Lower leg skin (tissue), 4 donors: ENCODE data around the gene SHROOM1. TPM values are rescaled to one million over a fixed set of nuclear protein-coding genes. Genes with fewer than 3 reads are reported as not detected.

Experiments used
- DNase-seq, 2 donors: peaks; one replicate each; pipeline ENCODE4 v3.0.0-alpha.2; 2019; ENCODE audit warnings: low spot score in 2 of 2
- H3K4me3 ChIP-seq: fragments of 200-600 bp; sonication (generic); 2 replicates; pipeline ENCODE4 v1.5.1; 2017; ENCODE audit warnings: mild to moderate bottlenecking, low read depth; ENCODE audit not compliant: poor library complexity, severe bottlenecking
- POLR2A ChIP-seq, 2 donors: fragments of 450-650 bp; IDR thresholded peaks; one replicate each; pipeline ENCODE4 v1.6.1; 2016 to 2017; ENCODE audit warnings: antibody characterized with exemption in 2 of 2, mild to moderate bottlenecking in 1 of 2, moderate library complexity in 1 of 2
- WGBS, 2 donors: methylation state at CpG; one replicate each; pipeline ENCODE4 v1.1.5; 2018; 5-methylcytosine and 5-hydroxymethylcytosine counted together
- intact Hi-C: fragments of 100-400 bp; cut with DNase I; formaldehyde crosslinking; loops from one replicate; pipeline ENCODE4 v1.15.0; 2023; ENCODE audit warnings: low total_unique reads
- total RNA-seq, 4 donors: library from RNA; depleted of rRNA; stranded (reverse); fragments of >200 nt; gene quantifications; one replicate each; pipeline ENCODE4 v1.1.0, GENCODE V29; 2016
- TF ChIP-seq, protein P1 (sequence below), 3 donors: fragments of 450-650 bp; IDR thresholded peaks; one replicate each; pipeline ENCODE4 v1.5.1; 2016; ENCODE audit warnings: antibody characterized with exemption in 3 of 3, mild to moderate bottlenecking in 3 of 3, moderate library complexity in 2 of 3

Gene SHROOM1
- total RNA-seq, 4 donors from 2014 or later, result 1.2 to 3.8 (median 2.2) TPM

DNA sequence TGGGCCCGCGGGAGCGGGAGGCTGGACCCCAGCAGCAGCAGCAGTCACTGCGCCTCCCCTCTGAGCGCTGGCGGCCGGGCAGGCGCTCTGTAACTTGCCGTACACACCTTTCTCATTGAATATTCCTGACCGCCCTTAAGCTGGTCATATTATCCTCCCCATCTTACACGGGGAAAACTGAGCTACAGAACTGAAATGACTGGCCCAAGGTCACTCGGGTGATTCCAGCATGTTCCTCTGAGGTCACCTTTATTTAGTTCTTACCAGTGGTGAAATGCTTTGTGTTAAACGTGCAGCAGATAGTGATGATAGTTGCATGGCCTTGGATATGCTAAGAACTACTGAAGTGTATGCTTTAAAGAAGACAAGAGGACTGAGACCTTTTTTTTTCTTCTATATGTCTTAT, 36.6 kb upstream of the SHROOM1 start:
- TF ChIP-seq POLR2A (IDR thresholded peaks at IDR 0.05), result no peak
- TF ChIP-seq, protein P1, sequence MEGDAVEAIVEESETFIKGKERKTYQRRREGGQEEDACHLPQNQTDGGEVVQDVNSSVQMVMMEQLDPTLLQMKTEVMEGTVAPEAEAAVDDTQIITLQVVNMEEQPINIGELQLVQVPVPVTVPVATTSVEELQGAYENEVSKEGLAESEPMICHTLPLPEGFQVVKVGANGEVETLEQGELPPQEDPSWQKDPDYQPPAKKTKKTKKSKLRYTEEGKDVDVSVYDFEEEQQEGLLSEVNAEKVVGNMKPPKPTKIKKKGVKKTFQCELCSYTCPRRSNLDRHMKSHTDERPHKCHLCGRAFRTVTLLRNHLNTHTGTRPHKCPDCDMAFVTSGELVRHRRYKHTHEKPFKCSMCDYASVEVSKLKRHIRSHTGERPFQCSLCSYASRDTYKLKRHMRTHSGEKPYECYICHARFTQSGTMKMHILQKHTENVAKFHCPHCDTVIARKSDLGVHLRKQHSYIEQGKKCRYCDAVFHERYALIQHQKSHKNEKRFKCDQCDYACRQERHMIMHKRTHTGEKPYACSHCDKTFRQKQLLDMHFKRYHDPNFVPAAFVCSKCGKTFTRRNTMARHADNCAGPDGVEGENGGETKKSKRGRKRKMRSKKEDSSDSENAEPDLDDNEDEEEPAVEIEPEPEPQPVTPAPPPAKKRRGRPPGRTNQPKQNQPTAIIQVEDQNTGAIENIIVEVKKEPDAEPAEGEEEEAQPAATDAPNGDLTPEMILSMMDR (IDR thresholded peaks at IDR 0.05), result no peak
- 0 to 2% methylated on average over 11 to 13 of the region's 13 CpGs for WGBS, 2 donors
- intact Hi-C loops, result no loop called here
- peak overlapping the region; percentile 79 for H3K4me3 ChIP-seq
- no peak for DNase-seq

DNA sequence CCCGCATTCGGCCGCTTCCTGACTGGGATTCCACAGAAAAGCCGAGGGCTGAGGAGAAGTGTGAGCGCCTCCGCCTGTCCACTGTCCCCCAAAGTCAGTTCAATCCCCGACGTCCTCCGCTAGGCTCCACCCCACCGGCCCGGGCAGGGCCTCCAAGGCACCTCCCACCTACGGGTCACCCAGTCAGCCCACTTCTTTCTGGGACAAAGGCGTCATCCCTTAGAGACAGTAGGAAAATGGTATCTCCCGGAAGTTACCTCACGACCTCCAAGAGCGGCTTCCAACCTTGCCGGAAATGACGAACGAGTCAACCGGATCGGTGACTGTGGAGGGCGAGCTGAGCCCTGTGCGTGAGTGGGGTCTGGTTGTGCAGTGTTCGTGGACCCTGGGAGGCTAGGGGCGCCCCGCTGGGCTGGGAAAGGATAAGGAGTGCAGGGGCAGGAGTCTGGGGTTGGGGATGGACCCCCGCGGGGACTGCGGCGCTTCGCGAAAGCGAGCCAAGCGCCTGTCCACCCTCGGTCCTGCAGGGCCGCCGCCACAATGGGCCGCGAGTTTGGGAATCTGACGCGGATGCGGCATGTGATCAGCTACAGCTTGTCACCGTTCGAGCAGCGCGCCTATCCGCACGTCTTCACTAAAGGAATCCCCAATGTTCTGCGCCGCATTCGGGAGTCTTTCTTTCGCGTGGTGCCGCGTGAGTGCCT, 36.0 kb upstream of the SHROOM1 start, which contains the start of the genes GDF9 and UQCRQ:
Gene GDF9, minus strand, starts transcription at position 128 of the 704 bp plus-strand sequence. CDS start 1,936 bp downstream, outside the sequence.
Gene UQCRQ, plus strand, starts transcription at position 301 of the 704 bp plus-strand sequence. Its CDS starts 240 bp downstream, at position 541.
- TF ChIP-seq POLR2A (IDR thresholded peaks at IDR 0.05), result peak in 1 of 2 donors; percentile 16
- TF ChIP-seq, protein P1 (IDR thresholded peaks at IDR 0.05), result no peak
- DNase-seq, result peak; percentile 96 to 99
- intact Hi-C loops, result no loop called here
- H3K4me3 ChIP-seq, result peak within 1 kb of the TSS; percentile 79
- WGBS, 2 donors, result 0% methylated on average over 36 to 37 of the region's 55 CpGs

DNA sequence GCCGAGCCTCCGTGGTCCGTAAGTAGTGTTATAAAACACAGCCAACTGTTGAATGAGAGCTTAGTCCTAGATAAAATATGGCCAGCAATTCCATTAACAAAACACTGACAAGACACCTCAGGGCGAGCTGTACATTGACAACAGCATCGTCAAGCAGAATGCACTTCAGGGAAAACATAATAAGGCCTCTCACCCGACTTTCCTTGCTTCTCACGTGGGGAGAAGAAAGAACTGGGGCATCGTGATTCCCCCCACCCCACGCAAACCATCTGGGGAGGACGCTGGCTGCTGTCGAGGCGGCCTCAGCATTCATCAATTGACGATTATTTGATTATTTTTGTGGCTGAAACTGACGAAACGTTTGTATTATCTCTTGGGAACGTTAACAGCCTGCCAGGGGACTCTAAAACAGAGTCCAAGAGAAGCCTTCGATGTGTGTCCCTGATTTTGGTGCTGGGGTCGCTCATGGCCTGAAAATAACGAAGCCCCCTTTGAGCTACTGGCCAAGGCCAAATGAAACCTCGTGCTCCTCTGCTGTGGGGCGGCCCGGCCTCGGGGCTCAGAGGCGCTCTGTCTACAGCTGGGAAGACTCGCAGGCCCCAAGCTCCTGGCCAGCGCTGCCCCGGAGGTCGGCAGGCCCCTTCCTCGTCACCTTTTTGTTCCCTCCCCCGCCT, 35.4 kb upstream of the SHROOM1 start:
- TF ChIP-seq POLR2A (IDR thresholded peaks at IDR 0.05), result no peak
- TF ChIP-seq, protein P1 (IDR thresholded peaks at IDR 0.05), result no peak
- DNase-seq, result no peak
- WGBS, 2 donors, result 26 to 31% methylated on average over 26 to 30 of the region's 30 CpGs
- peak overlapping the region; percentile 79 for H3K4me3 ChIP-seq
- intact Hi-C loops, result no loop called here

- H3K4me3 ChIP-seq, result no peak overlapping the region
- no peak for TF ChIP-seq POLR2A (IDR thresholded peaks at IDR 0.05)
- TF ChIP-seq, protein P1 (IDR thresholded peaks at IDR 0.05), result no peak
- intact Hi-C loops, result no loop called here
- DNase-seq, result no peak
- 63 to 77% methylated on average over 5 of the region's 5 CpGs for WGBS, 2 donors
Observed at GRCh38 chr5:132860742-132861141, 30.3 kb upstream of the SHROOM1 start.

DNA sequence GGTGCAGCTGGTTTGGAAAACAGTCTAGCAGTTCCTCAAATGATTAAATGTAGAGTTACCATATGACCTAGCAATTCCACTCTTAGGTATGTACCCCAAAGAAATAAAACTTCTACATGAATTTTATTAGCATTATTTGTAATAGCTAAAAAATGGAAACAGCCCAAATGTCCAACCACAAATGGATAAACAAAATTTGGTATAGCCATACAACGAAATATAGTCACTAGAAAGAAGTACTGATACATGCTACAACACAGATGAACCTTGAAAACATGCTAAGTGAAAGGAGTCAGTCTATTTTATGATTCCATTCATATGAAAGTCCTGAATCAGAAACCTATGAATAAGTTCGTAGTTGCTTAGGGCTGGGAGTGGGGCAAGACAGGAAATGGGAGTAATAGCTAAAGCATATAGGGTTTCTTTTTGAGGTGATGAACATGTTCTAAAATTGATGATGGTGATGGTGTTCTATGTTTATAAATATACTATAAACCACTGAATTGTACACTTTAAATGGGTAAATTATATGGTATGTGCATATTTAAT, 29.5 kb upstream of the SHROOM1 start:
- DNase-seq, result no peak
- intact Hi-C loops, result no loop called here

More for the DNA sequence above, 29.5 kb upstream of the SHROOM1 start:
- H3K4me3 ChIP-seq, result no peak overlapping the region
- 86 to 87% methylated on average over 2 of the region's 2 CpGs for WGBS, 2 donors
- TF ChIP-seq POLR2A (IDR thresholded peaks at IDR 0.05), result no peak
- TF ChIP-seq, protein P1 (IDR thresholded peaks at IDR 0.05), result no peak
